Aorta (tissue), 5 donors: ENCODE measurements around the gene SDF2L1. TPM values are rescaled to one million over a fixed set of nuclear protein-coding genes. Genes with fewer than 3 reads are reported as not detected.
A peak's percentile ranks its signal among the peaks of the same experiment; 100 is the strongest.

Source experiments
- ATAC-seq: fragments of 200-7000 bp; cut with Tn5 transposase; one replicate; pipeline ENCODE4 v1.9.1; 2022; ENCODE audit warnings: moderate library complexity; ENCODE audit not compliant: low FRiP score
- DNase-seq, 2 donors: peaks; one replicate each; pipeline ENCODE4 v3.0.0-alpha.2; 2020
- H3K27ac ChIP-seq, 2 donors: one replicate each; pipeline ENCODE4 v1.5.1; 2013; ENCODE audit warnings: low read length in 2 of 2, mild to moderate bottlenecking in 2 of 2, moderate library complexity in 2 of 2, control low read depth in 1 of 2, inconsistent platforms in 1 of 2, low read depth in 1 of 2
- H3K27me3 ChIP-seq, 2 donors: one replicate each; pipeline ENCODE4 v1.6.1; 2013; ENCODE audit warnings: control low read depth in 1 of 2, low read length in 1 of 2, mild to moderate bottlenecking in 1 of 2, moderate library complexity in 1 of 2; ENCODE audit not compliant: insufficient read depth in 2 of 2, control insufficient read depth in 1 of 2
- H3K36me3 ChIP-seq, 2 donors: one replicate each; pipeline ENCODE4 v1.6.1; 2013; ENCODE audit warnings: control low read depth in 1 of 2, low read length in 1 of 2, mild to moderate bottlenecking in 1 of 2; ENCODE audit not compliant: insufficient read depth in 2 of 2, control insufficient read depth in 1 of 2
- H3K4me1 ChIP-seq, 2 donors: one replicate each; pipeline ENCODE4 v1.6.1; 2013; ENCODE audit warnings: low read length in 2 of 2, control low read depth in 1 of 2, mild to moderate bottlenecking in 1 of 2, moderate library complexity in 1 of 2; ENCODE audit not compliant: insufficient read depth in 2 of 2, control insufficient read depth in 1 of 2
- H3K4me3 ChIP-seq, 2 donors: one replicate each; pipeline ENCODE4 v1.5.1; 2013; ENCODE audit warnings: low read length in 2 of 2, control low read depth in 1 of 2, mild to moderate bottlenecking in 1 of 2
- H3K9me3 ChIP-seq: one replicate; pipeline ENCODE4 v1.6.1; 2013; ENCODE audit warnings: mild to moderate bottlenecking, low read length; ENCODE audit not compliant: control insufficient read depth
- WGBS, 2 donors: extraction: QIAGEN DNeasy Blood & Tissue Kit; methylation state at CpG; one replicate each; pipeline ENCODE4 v1.1.7; 2013; 5-methylcytosine and 5-hydroxymethylcytosine counted together
- intact Hi-C, 2 donors: fragments of 100-400 bp; cut with DNase I; formaldehyde crosslinking; loops; one replicate each; pipeline versions ENCODE4 v1.14.2 to v1.15.0; 2022
- polyA plus RNA-seq, 2 donors: library from polyadenylated mRNA; stranded (reverse); fragments of 200-250 nt; gene quantifications; one replicate each; pipeline ENCODE4 v1.2.3, GENCODE V29; 2013
- total RNA-seq, 2 donors: library from RNA; stranded (reverse); fragmentation: NEBNext Ultra II Directional; extraction: Animal tissue kit (Norgen Biotek cat#: 25700); gene quantifications; one replicate each; pipeline ENCODE4 v1.2.1, GENCODE V29; 2021
- donor health status: healthy with polysubstance abuse.
- donor health status: Bipolar disorder and iron deficiency.
- donor health status: DM: no; HTN: no; CAD: no.
- donor health status: DM: no; HTN: no; CAD: no.
- donor health status: DM: yes; HTN: yes; CAD: no.

SDF2L1 gene
- total and polyA plus RNA-seq, 4 donors, result 16.7 to 38.7 (median 29.7) TPM

DNA sequence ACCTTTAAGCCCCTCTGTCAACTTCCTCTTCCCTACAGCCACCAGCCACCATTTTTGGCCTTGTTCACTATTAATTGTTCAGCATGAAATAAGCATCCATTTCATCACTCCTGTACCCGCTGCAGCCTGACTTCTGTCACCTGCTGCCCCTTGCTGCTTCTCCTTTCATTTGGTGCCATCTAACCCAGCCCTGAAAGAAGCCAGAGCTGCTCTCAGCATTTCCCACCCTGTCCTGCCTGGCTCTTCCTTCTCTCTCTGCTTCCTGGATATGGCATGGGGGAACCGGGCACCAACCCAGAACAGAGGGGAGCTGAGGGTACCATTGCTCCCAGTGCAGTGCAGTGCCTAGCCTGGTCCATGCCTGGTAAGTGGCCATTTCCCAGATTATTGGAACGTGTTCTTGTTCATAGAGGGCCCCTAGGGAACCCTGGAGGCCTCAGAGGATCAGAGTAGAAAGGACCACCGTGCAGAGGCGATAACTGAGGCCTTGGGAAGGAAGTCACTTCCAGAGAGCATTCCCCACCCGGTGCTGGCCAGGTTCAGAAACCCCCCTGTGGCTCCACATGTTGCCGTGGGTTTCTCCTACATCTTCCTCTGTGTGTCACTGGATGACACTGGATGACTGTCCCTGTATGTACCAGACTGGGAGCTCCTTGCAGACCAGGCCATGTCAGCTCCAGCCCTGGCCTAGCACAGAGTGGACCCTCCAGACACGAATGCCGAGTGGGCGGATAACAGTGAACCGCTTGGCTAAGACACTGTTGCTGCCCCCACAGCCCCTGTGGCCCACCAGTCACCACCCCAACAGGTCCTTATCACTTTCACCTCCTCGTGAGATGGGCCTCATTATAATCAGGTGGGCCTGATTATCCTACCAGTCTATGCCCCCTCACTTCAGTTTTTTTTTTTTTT is 17.0 kb upstream of the SDF2L1 start:
- intact Hi-C loops, result no loop called here
- Histone ChIP-seq H3K27ac (no peak overlapping the region), H3K4me1 (no peaks in the 10 kb centered on the region), H3K27me3 (no peaks in the 10 kb centered on the region), H3K9me3 (no peaks in the 10 kb centered on the region), H3K4me3 (no peak overlapping the region), H3K36me3 (no peaks in the 10 kb centered on the region)
- 75 to 81% methylated on average over 12 of the region's 12 CpGs for WGBS, 2 donors
- ATAC-seq (no peak), DNase-seq (no peak)

DNA sequence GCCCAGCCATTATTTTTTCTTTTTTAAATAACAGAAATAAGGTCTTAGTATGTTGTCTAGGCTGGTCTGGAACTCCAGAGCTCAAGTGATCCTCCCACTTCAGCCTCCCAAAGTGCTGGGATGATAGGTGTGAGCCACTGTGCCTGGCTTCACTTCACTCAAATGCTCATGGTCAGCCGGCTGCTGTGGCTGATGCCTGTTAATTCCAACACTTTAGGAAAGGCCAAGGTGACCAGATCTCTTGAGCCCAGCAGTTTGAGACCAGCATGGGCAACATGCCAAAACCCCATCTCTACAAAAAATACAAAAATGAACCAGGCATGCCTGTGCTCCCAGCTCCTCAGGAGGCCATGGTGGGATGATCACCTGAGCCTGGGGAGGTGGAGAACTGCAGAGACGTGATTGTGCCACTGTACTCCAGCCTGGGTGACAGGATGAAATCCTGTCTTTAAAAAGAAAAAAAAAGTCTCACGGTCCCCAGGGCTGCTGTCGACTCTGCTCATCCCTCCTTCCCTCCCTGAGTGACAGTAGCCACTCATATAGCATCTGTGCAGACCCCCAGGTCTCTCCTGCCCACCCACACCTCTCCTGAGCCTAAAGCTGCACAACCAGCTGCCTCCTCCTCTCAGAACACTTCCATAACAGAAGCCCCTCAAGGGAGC is 15.9 kb upstream of the SDF2L1 start:
- Histone ChIP-seq H3K4me3 (no peak overlapping the region), H3K27ac (no peak overlapping the region), H3K36me3 (no peaks in the 10 kb centered on the region), H3K9me3 (no peaks in the 10 kb centered on the region), H3K27me3 (no peaks in the 10 kb centered on the region), H3K4me1 (no peaks in the 10 kb centered on the region)
- intact Hi-C loops, result no loop called here
- 73 to 80% methylated on average over 4 of the region's 4 CpGs for WGBS, 2 donors
- no peak for DNase-seq
- no peak for ATAC-seq

DNA sequence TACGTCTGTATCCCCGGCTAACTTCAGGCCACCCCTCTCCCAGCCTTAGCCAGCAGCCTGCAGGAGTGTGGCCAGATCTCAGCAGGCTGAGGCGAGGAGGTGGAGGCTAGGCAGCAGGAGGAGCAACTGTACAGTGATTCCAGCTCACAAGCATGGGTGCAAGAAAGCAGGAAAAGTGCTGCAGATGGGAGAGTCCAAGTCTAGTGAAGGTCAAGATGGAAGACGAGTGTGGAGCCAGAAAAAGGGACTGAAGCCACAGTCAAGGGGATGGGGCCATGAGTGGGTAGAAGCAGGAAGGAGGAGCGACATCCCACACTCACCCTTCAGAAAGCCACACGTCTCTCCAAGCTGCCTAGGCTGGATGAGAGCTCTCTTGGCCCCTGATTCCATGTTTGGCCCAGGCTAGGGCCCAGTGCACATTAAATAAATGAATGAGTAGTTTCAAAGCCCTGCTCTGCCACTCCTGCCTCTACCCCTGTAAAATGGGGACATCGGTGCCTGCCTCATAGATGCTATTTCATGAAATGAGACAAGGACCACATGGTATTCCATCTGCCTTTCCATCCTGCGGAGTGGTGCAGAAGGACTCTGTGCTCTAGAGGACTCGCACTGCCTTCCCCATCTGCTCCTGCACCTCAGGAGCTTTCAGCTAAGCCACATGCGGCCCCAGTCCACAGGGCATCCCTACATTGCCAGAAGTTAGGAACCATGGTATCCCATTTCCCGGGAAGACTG is 15.2 kb upstream of the SDF2L1 start:
- Histone ChIP-seq H3K27me3 (no peaks in the 10 kb centered on the region), H3K9me3 (no peaks in the 10 kb centered on the region), H3K4me1 (no peaks in the 10 kb centered on the region), H3K36me3 (no peaks in the 10 kb centered on the region), H3K27ac (no peak overlapping the region), H3K4me3 (no peak overlapping the region)
- no peak for ATAC-seq
- no peak for DNase-seq
- 74 to 81% methylated on average over 11 of the region's 11 CpGs for WGBS, 2 donors
- intact Hi-C loops, result no loop called here

DNA sequence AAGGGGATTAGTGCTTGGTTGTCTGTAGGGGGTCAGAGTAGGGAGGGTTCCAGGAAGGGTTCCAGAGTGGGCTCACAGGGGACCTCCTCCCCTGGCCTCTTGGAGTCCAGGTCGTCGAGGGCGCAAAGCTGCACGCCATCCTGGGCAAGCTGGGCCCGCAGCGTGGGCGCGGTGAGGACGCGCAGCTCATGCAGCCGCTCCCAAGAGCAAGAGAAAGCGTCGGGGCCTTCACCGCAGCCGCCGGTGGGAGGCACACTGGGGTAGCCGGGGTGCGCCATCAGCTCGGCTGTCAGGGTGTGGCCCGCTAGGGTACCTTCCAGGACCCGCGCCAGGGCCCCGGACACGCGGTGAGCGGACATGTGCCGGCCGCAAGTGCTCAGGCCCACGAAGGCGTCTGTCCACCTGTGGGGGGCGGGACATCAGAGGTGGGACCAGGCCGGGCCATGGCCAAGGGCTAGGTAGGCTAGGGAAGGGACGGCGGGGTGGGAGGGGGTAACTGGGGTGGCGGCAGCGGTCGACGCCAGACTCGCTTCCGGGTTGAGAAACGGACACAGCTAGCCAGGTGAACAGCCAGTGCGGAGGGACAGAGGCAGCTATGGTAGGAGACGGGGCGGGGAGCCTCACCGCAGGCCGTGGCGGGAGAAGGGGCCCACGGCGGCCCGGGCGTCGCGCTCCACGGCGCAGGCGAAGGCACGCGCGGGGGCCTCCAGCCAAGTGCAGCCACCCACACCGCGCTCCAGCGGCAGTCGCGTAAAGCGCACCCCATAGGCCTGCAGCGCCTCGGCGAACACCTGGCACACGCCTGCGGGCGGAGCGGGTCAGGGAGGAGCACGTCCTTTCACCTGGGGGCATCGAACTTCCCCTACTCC is 13.5 kb upstream of the SDF2L1 start:
- no peaks in the 10 kb centered on the region for H3K27me3 ChIP-seq
- no peaks in the 10 kb centered on the region for H3K4me1 ChIP-seq
- no peaks in the 10 kb centered on the region for H3K9me3 ChIP-seq
- DNase-seq (no peak), ATAC-seq (no peak)
- H3K36me3 ChIP-seq, result no peaks in the 10 kb centered on the region
- peak overlapping the region in 1 of 2 donors; percentile 6 for H3K27ac ChIP-seq
- intact Hi-C loops, result loop anchor here in 1 of 2 donors (2.0 kb wide), 1 partner anchor 54 kb away; no protein-coding TSS in a partner anchor
- 78 to 80% methylated on average over 63 to 74 of the region's 74 CpGs for WGBS, 2 donors
- H3K4me3 ChIP-seq, result no peak overlapping the region

DNA sequence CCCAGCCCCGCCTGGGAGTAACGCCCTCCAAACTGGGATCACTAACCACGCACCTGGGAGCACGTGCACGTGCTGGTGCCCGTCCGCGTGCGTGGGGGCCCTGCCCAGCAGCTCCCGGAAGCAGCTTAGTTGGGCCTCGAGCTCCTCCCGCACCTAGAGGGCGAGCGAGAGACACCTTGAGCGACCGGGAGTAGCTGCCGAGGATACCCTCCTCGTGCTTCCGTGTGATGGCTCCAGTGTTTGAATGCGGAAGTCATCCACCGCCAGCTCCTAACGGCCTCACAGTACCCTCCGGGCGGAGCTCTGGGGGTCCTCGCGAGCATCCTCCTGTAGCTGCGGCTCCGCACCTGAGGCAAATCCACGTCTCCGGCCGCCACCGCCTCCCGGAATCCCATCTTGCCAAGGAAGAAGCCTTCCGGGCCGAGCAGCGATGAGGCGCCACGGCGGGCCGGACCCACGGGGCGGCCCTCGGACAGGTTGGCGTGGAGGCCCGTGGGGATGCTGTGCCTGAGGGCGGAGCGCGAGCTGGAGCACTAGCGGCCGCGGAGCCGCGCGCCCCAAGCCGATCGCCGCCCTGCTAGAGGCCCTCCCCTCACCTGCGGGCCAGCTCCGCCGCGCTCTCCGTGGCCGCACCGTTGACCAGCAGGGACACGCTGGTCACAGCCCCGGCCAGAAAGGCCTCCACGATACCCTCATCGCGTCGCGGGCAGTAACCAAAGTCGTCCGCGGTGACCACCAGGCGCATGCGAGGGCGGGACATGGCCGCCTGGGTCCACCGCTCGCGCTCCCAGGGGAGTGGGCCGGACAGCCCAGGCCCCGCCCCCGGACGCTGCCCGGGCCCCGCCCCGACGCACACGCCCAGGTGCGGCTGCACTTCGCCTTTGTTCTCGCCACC is 12.6 kb upstream of the SDF2L1 start, which contains the start of gene YDJC:
YDJC (minus strand) TSS at position 768 of the 895 bp plus-strand sequence; CDS start at position 760, 8 bp downstream.
- Histone ChIP-seq H3K4me3 (peak within 1 kb of the TSS; percentile 19 to 55), H3K27ac (peak within 1 kb of the TSS in 1 of 2 donors; percentile 14), H3K9me3 (no peaks in the 10 kb centered on the region), H3K27me3 (no peaks in the 10 kb centered on the region), H3K4me1 (no peaks in the 10 kb centered on the region), H3K36me3 (no peaks in the 10 kb centered on the region)
- WGBS, 2 donors, result 1% methylated on average over 89 to 93 of the region's 93 CpGs
- intact Hi-C loops, result loop anchor here in 1 of 2 donors (2.0 kb wide), 1 partner anchor 55 kb away; no protein-coding TSS in a partner anchor
- ATAC-seq, result peak; percentile 95
- peak; percentile 95 to 98 for DNase-seq

DNA sequence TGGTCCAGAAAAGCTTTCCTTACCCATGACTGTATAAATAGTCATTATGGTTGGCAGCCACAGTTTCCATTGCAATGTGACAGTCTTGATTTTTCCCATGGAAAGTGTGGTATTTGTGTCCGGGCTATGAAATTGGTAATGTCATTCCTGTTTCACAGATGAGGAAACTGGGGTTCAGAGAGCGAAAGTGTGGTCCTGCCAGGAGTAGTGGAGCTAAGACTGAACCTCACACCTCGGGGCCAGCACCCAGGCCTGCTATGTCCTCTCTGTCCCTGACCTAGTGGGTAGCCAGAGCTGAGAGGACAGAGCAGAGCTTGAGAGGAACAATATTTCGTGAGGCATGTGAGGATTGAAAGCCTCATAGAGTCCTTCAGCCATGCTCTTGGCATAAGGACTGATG is 11.1 kb upstream of the SDF2L1 start:
- H3K27me3 ChIP-seq, result no peaks in the 10 kb centered on the region
- H3K4me1 ChIP-seq, result no peaks in the 10 kb centered on the region
- no peaks in the 10 kb centered on the region for H3K9me3 ChIP-seq
- intact Hi-C loops, result no loop called here
- ATAC-seq (no peak), DNase-seq (no peak)
- H3K27ac ChIP-seq, result no peak overlapping the region
- H3K4me3 ChIP-seq, result no peak overlapping the region
- no peaks in the 10 kb centered on the region for H3K36me3 ChIP-seq
- WGBS, 2 donors, result 39 to 53% methylated on average over 4 of the region's 4 CpGs

DNA sequence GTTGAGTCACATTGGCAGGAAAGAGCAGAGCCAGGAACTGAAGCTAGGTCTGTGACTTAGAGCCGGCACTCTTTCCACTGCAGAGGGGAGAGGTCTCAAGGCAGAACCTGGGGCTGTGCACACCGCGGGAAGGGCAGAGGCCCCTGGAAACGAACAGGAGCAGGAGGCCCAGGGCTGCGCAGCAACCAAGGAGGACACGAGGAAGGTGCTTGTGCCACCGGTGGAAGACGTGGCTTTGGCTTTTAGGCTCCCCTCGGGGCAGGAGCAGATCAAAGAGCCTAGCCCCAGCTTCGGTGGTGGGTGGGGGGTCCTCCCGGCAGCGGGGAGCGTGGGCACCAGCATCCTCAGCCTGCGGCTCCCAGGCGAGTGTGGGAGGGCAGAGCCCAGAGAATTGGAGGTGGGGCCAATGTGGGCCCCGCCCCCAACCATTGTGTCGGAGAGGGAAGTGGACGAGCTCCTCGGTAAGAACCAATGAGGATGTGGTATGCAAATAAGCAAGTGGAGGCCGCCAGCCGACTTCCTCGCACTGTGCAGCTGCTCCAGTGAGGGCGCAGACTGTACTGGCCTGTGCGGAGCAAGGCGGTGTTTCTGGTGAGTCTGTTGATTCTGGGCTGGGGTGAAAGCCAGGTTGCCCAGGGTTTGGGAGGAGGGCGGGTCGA is 9.7 kb upstream of the SDF2L1 start, which contains the start of gene CCDC116:
CCDC116 (plus strand) TSS at position 524 of the 659 bp plus-strand sequence. CDS start 422 bp downstream, outside the sequence.
- Histone ChIP-seq H3K4me3 (no peak within 1 kb of the TSS), H3K27me3 (no peaks in the 10 kb centered on the region), H3K27ac (no peak within 1 kb of the TSS), H3K36me3 (no peaks in the 10 kb centered on the region), H3K4me1 (no peaks in the 10 kb centered on the region), H3K9me3 (no peaks in the 10 kb centered on the region)
- intact Hi-C loops, result no loop called here
- 90% methylated on average over 26 to 27 of the region's 27 CpGs for WGBS, 2 donors
- ATAC-seq (no peak), DNase-seq (peak in 1 of 2 donors; percentile 60)
